GM23338 (cell line): ENCODE results near the gene ZNF747. TPM values are rescaled to one million over a fixed set of nuclear protein-coding genes. Genes with fewer than 3 reads are reported as not detected.

Experiments used
- ATAC-seq: fragments of 200-7000 bp; cut with Tn5 transposase; 3 replicates; pipeline ENCODE4 v1.9.1; 2020
- DNase-seq: peaks from one replicate; pipeline ENCODE4 v3.0.0-alpha.2; 2015; ENCODE audit warnings: low spot score
- H2AFZ ChIP-seq: fragments of 200-600 bp; sonication (generic); 2 replicates; pipeline ENCODE4 v1.8.0; 2016; ENCODE audit warnings: antibody characterized with exemption, mild to moderate bottlenecking, moderate library complexity
- H3F3A ChIP-seq: fragments of 200-600 bp; sonication (generic); replicated peaks from 2 replicates; pipeline ENCODE4 v1.8.0; 2017; ENCODE audit warnings: antibody characterized with exemption, mixed run types, low read depth
- H3K27ac ChIP-seq: fragments of 200-600 bp; sonication (generic); 2 replicates; pipeline ENCODE4 v1.6.1; 2016; ENCODE audit warnings: low read depth
- H3K27me3 ChIP-seq: fragments of 200-600 bp; sonication (generic); 2 replicates; pipeline ENCODE4 v1.8.0; 2016; ENCODE audit warnings: mild to moderate bottlenecking, mixed run types, moderate library complexity; ENCODE audit not compliant: insufficient read depth
- H3K36me3 ChIP-seq: fragments of 200-600 bp; sonication (generic); 2 replicates; pipeline ENCODE4 v1.8.0; 2016; ENCODE audit warnings: mild to moderate bottlenecking; ENCODE audit not compliant: insufficient read depth
- H3K4me1 ChIP-seq: fragments of 200-600 bp; sonication (generic); 2 replicates; pipeline ENCODE4 v1.8.0; 2016; ENCODE audit warnings: mild to moderate bottlenecking, moderate library complexity; ENCODE audit not compliant: insufficient read depth
- H3K4me2 ChIP-seq: fragments of 200-600 bp; sonication (generic); 2 replicates; pipeline ENCODE4 v1.7.1; 2017; ENCODE audit warnings: mixed run types
- H3K4me3 ChIP-seq: fragments of 200-600 bp; sonication (generic); 2 replicates; pipeline ENCODE4 v1.6.1; 2016; ENCODE audit warnings: mixed run types
- H3K79me2 ChIP-seq: fragments of 200-600 bp; sonication (generic); replicated peaks from 2 replicates; pipeline ENCODE4 v1.8.0; 2017; ENCODE audit warnings: mild to moderate bottlenecking; ENCODE audit not compliant: insufficient read depth
- H3K9me2 ChIP-seq: fragments of 200-600 bp; sonication (generic); 2 replicates; pipeline ENCODE4 v1.8.0; 2017; ENCODE audit not compliant: insufficient read depth
- H4K20me1 ChIP-seq: fragments of 200-600 bp; sonication (generic); replicated peaks from 2 replicates; pipeline ENCODE4 v1.8.0; 2017; ENCODE audit warnings: mild to moderate bottlenecking; ENCODE audit not compliant: insufficient read depth
- H3K27ac Mint-ChIP-seq: 2 replicates; pipeline ENCODE4 v1.8.0; 2020; ENCODE audit warnings: inconsistent platforms, mild to moderate bottlenecking, moderate library complexity, mixed read lengths
- H3K27me3 Mint-ChIP-seq: 3 replicates; pipeline ENCODE4 v1.8.0; 2022; ENCODE audit warnings: low read depth, mild to moderate bottlenecking, moderate library complexity, mixed read lengths, inconsistent platforms; ENCODE audit not compliant: insufficient read depth, poor library complexity
- H3K36me3 Mint-ChIP-seq: 3 replicates; pipeline ENCODE4 v1.8.0; 2021; ENCODE audit warnings: low read depth, mild to moderate bottlenecking, inconsistent platforms, moderate library complexity, mixed read lengths
- H3K4me1 Mint-ChIP-seq: 3 replicates; pipeline ENCODE4 v1.8.0; 2020; ENCODE audit warnings: mild to moderate bottlenecking, inconsistent platforms, mixed read lengths
- H3K4me3 Mint-ChIP-seq: 3 replicates; pipeline ENCODE4 v1.8.0; 2021; ENCODE audit warnings: moderate library complexity, mild to moderate bottlenecking, inconsistent platforms, mixed read lengths
- H3K9me3 Mint-ChIP-seq: 3 replicates; pipeline ENCODE4 v1.8.0; 2020; ENCODE audit warnings: moderate library complexity, mild to moderate bottlenecking, inconsistent platforms, mixed read lengths
- CREB1 ChIP-seq: fragments of 250-450 bp; sonication (Bioruptor Pico); IDR thresholded peaks from 2 replicates; pipeline ENCODE4 v1.5.0; 2020; ENCODE audit warnings: low read depth, mild to moderate bottlenecking, moderate library complexity
- EZH2phosphoT487 ChIP-seq: fragments of 200-600 bp; sonication (generic); IDR thresholded peaks from one replicate; pipeline ENCODE4 v1.8.1; 2018; ENCODE audit warnings: antibody characterized with exemption; ENCODE audit not compliant: unreplicated experiment
- JUNB ChIP-seq: IDR thresholded peaks from one replicate; pipeline ENCODE4 v1.6.1; 2016; ENCODE audit warnings: antibody characterized with exemption; ENCODE audit not compliant: unreplicated experiment
- NANOG ChIP-seq: IDR thresholded peaks from 2 replicates; pipeline ENCODE4 v1.6.1; 2016; ENCODE audit warnings: antibody characterized with exemption, borderline replicate concordance
- POLR2AphosphoS5 ChIP-seq: IDR thresholded peaks from 2 replicates; pipeline ENCODE4 v1.6.1; 2016; ENCODE audit warnings: antibody characterized with exemption, low read depth
- ZNF114 ChIP-seq: fragments of 250-450 bp; sonication (Bioruptor Pico); IDR thresholded peaks from 2 replicates; pipeline ENCODE4 v1.5.0; 2020; ENCODE audit warnings: mild to moderate bottlenecking, moderate library complexity
- polyA plus RNA-seq: library from polyadenylated mRNA; unstranded; fragments of >200 nt; fragmentation: Nextera tagmentation; extraction: Ambion mirVana; gene quantifications from 2 replicates; pipeline ENCODE4 v1.2.1, GENCODE V29; 2016
- total RNA-seq: library from RNA; depleted of rRNA; stranded (reverse); fragments of >200 nt; shearing (Covaris generic); gene quantifications from 2 replicates; pipeline ENCODE4 v1.2.3, GENCODE V29; 2014
- TF ChIP-seq, protein P1 (sequence below): fragments of 250-450 bp; sonication (Bioruptor Pico); IDR thresholded peaks from 2 replicates; pipeline ENCODE4 v1.5.0; 2020; ENCODE audit warnings: mild to moderate bottlenecking, moderate library complexity
- TF ChIP-seq, protein P2 (sequence below), 2 experiments: fragments of 200-600 bp in 1 of 2; sonication (generic) in 1 of 2; conservative IDR thresholded peaks; 2 replicates each; pipeline versions ENCODE4 v1.5.1 to v1.6.1; 2016 to 2017; ENCODE audit warnings: antibody characterized with exemption in 2 of 2, low read depth in 2 of 2, mild to moderate bottlenecking in 2 of 2, moderate library complexity in 1 of 2
- TF ChIP-seq, protein P3 (sequence below): IDR thresholded peaks from one replicate; pipeline ENCODE4 v1.6.1; 2018; ENCODE audit warnings: antibody characterized with exemption; ENCODE audit not compliant: unreplicated experiment

Gene ZNF747
- total and polyA plus RNA-seq, 2 experiments from 2014 or later, result 4.2 to 12.6 TPM

DNA sequence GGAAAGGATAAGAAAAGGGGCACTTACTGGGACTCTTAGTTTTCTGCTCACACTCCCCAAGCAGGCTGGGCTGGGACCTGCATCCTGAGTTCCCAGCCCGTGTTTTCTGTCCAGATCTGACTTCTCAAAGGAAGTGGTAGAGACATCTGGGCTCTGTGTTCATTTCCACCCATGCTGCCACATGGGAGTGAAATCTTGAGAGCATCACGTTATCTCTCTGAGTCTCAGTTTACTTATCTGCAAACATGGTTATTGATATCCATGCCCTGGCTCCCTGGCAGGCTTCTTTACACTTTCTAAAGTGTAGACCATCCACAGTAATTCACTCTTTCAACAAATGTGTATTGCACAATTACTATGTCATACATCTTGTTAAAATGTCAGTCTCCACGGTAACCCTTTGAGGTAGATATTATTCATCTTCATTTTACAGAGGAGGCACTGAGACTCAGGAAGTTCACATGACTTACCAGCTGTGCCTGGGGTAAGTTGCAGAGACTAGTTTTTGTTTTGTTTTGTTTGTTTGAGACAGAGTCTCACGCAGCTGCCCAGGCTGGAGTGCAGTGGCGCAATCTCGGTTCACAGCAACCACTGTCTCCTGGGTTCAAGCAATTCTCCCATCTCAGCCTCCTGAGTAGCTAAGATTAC lies 33.5 kb upstream of the ZNF747 start:
- H3K36me3 Mint-ChIP-seq, result no peaks in the 10 kb centered on the region
- DNase-seq, result no peak
- Histone ChIP-seq H3K27ac (no peak overlapping the region), H2AFZ (no peak overlapping the region), H3K4me2 (no peak overlapping the region), H3K9me2 (no peaks in the 10 kb centered on the region), H3K4me1 (peaks cover 18% of the 10 kb centered on the region), H4K20me1 (no peaks in the 10 kb centered on the region; the same call in 1 of the 2 replicates), H3F3A (0 out of 2 replicates have a peak, but pooled peaks cover 9% of the 10 kb centered on the region), H3K4me3 (no peak overlapping the region), H3K79me2 (no peaks in the 10 kb centered on the region), H3K27me3 (no peaks in the 10 kb centered on the region), H3K36me3 (no peaks in the 10 kb centered on the region)
- no peaks in the 10 kb centered on the region; the same call in 2 of the 3 replicates for H3K9me3 Mint-ChIP-seq
- peaks cover 15% of the 10 kb centered on the region for H3K4me1 Mint-ChIP-seq
- H3K27me3 Mint-ChIP-seq, result peaks cover 7% of the 10 kb centered on the region
- TF ChIP-seq, protein P1, sequence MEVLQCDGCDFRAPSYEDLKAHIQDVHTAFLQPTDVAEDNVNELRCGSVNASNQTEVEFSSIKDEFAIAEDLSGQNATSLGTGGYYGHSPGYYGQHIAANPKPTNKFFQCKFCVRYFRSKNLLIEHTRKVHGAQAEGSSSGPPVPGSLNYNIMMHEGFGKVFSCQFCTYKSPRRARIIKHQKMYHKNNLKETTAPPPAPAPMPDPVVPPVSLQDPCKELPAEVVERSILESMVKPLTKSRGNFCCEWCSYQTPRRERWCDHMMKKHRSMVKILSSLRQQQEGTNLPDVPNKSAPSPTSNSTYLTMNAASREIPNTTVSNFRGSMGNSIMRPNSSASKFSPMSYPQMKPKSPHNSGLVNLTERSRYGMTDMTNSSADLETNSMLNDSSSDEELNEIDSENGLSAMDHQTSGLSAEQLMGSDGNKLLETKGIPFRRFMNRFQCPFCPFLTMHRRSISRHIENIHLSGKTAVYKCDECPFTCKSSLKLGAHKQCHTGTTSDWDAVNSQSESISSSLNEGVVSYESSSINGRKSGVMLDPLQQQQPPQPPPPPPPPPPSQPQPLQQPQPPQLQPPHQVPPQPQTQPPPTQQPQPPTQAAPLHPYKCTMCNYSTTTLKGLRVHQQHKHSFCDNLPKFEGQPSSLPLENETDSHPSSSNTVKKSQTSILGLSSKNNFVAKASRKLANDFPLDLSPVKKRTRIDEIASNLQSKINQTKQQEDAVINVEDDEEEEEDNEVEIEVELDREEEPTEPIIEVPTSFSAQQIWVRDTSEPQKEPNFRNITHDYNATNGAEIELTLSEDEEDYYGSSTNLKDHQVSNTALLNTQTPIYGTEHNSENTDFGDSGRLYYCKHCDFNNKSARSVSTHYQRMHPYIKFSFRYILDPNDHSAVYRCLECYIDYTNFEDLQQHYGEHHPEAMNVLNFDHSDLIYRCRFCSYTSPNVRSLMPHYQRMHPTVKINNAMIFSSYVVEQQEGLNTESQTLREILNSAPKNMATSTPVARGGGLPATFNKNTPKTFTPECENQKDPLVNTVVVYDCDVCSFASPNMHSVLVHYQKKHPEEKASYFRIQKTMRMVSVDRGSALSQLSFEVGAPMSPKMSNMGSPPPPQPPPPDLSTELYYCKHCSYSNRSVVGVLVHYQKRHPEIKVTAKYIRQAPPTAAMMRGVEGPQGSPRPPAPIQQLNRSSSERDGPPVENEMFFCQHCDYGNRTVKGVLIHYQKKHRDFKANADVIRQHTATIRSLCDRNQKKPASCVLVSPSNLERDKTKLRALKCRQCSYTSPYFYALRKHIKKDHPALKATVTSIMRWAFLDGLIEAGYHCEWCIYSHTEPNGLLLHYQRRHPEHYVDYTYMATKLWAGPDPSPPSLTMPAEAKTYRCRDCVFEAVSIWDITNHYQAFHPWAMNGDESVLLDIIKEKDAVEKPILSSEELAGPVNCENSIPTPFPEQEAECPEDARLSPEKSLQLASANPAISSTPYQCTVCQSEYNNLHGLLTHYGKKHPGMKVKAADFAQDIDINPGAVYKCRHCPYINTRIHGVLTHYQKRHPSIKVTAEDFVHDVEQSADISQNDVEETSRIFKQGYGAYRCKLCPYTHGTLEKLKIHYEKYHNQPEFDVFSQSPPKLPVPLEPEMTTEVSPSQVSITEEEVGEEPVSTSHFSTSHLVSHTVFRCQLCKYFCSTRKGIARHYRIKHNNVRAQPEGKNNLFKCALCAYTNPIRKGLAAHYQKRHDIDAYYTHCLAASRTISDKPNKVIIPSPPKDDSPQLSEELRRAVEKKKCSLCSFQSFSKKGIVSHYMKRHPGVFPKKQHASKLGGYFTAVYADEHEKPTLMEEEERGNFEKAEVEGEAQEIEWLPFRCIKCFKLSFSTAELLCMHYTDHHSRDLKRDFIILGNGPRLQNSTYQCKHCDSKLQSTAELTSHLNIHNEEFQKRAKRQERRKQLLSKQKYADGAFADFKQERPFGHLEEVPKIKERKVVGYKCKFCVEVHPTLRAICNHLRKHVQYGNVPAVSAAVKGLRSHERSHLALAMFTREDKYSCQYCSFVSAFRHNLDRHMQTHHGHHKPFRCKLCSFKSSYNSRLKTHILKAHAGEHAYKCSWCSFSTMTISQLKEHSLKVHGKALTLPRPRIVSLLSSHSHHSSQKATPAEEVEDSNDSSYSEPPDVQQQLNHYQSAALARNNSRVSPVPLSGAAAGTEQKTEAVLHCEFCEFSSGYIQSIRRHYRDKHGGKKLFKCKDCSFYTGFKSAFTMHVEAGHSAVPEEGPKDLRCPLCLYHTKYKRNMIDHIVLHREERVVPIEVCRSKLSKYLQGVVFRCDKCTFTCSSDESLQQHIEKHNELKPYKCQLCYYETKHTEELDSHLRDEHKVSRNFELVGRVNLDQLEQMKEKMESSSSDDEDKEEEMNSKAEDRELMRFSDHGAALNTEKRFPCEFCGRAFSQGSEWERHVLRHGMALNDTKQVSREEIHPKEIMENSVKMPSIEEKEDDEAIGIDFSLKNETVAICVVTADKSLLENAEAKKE (CRISPR knock-in tag), result no peak
- TF ChIP-seq, protein P2, sequence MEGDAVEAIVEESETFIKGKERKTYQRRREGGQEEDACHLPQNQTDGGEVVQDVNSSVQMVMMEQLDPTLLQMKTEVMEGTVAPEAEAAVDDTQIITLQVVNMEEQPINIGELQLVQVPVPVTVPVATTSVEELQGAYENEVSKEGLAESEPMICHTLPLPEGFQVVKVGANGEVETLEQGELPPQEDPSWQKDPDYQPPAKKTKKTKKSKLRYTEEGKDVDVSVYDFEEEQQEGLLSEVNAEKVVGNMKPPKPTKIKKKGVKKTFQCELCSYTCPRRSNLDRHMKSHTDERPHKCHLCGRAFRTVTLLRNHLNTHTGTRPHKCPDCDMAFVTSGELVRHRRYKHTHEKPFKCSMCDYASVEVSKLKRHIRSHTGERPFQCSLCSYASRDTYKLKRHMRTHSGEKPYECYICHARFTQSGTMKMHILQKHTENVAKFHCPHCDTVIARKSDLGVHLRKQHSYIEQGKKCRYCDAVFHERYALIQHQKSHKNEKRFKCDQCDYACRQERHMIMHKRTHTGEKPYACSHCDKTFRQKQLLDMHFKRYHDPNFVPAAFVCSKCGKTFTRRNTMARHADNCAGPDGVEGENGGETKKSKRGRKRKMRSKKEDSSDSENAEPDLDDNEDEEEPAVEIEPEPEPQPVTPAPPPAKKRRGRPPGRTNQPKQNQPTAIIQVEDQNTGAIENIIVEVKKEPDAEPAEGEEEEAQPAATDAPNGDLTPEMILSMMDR (conservative IDR thresholded peaks at IDR 0.05; ENCODE audit: low read depth in 2 of 2), result no peak
- no peak for TF ChIP-seq JUNB
- TF ChIP-seq CREB1 (CRISPR knock-in tag), result no peak
- TF ChIP-seq NANOG, result no peak
- no peak for TF ChIP-seq POLR2AphosphoS5
- no peak for TF ChIP-seq EZH2phosphoT487
- TF ChIP-seq, protein P3, sequence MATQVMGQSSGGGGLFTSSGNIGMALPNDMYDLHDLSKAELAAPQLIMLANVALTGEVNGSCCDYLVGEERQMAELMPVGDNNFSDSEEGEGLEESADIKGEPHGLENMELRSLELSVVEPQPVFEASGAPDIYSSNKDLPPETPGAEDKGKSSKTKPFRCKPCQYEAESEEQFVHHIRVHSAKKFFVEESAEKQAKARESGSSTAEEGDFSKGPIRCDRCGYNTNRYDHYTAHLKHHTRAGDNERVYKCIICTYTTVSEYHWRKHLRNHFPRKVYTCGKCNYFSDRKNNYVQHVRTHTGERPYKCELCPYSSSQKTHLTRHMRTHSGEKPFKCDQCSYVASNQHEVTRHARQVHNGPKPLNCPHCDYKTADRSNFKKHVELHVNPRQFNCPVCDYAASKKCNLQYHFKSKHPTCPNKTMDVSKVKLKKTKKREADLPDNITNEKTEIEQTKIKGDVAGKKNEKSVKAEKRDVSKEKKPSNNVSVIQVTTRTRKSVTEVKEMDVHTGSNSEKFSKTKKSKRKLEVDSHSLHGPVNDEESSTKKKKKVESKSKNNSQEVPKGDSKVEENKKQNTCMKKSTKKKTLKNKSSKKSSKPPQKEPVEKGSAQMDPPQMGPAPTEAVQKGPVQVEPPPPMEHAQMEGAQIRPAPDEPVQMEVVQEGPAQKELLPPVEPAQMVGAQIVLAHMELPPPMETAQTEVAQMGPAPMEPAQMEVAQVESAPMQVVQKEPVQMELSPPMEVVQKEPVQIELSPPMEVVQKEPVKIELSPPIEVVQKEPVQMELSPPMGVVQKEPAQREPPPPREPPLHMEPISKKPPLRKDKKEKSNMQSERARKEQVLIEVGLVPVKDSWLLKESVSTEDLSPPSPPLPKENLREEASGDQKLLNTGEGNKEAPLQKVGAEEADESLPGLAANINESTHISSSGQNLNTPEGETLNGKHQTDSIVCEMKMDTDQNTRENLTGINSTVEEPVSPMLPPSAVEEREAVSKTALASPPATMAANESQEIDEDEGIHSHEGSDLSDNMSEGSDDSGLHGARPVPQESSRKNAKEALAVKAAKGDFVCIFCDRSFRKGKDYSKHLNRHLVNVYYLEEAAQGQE, result no peak
- no peak for TF ChIP-seq ZNF114 (CRISPR knock-in tag)
- no peak overlapping the region for H3K27ac Mint-ChIP-seq
- H3K4me3 Mint-ChIP-seq, result no peak overlapping the region
- no peak for ATAC-seq
